H1 (cell line): ENCODE data around the gene KCNJ5. TPM values are rescaled to one million over a fixed set of nuclear protein-coding genes. Genes with fewer than 3 reads are reported as not detected.

Source experiments
- ATF3 ChIP-seq: IDR thresholded peaks from 2 replicates; pipeline ENCODE4 v1.6.1; 2011; ENCODE audit warnings: low read depth, mild to moderate bottlenecking, low read length; ENCODE audit not compliant: insufficient read depth
- BACH1 ChIP-seq: IDR thresholded peaks from 2 replicates; pipeline ENCODE4 v1.6.1; 2012; ENCODE audit warnings: low read length, improper control_type of control experiment
- CBX5 ChIP-seq: fragments of 300-800, 300-1000 bp; sonication (generic); IDR thresholded peaks from 2 replicates; pipeline ENCODE4 v1.7.1; 2016; ENCODE audit warnings: antibody characterized with exemption, low read length, low read depth
- FOSL1 ChIP-seq: IDR thresholded peaks from 2 replicates; pipeline ENCODE4 v1.6.1; 2011; ENCODE audit warnings: mild to moderate bottlenecking, low read depth, low read length, moderate library complexity; ENCODE audit not compliant: insufficient read depth
- MAFK ChIP-seq: IDR thresholded peaks from 2 replicates; pipeline ENCODE4 v1.6.1; 2012; ENCODE audit warnings: low read depth, mild to moderate bottlenecking, improper control_type of control experiment, low read length
- MAX ChIP-seq: IDR thresholded peaks from 2 replicates; pipeline ENCODE4 v1.6.1; 2012; ENCODE audit warnings: inconsistent platforms
- POU5F1 ChIP-seq: IDR thresholded peaks from 2 replicates; pipeline ENCODE4 v1.6.1; 2011; ENCODE audit warnings: low read depth, mild to moderate bottlenecking, low read length, moderate library complexity
- TBP ChIP-seq: IDR thresholded peaks from 2 replicates; pipeline ENCODE4 v1.6.1; 2011; ENCODE audit warnings: low read depth, low read length, improper control_type of control experiment
- polyA plus RNA-seq, 7 experiments: library from polyadenylated mRNA; depleted of rRNA in 3 of 7; stranded (reverse) in 5 of 7; unstranded in 2 of 7; fragments of >200 nt in 5 of 7; fragments of 200-250 nt in 2 of 7; gene quantifications; 1 replicate in 5 of 7; 2 replicates in 1 of 7; 4 replicates in 1 of 7; pipeline versions ENCODE4 v1.2.1 to v1.2.3, GENCODE V29; 2011 to 2013; ENCODE audit warnings: missing spikeins in 2 of 7, mixed read lengths in 2 of 7
- total RNA-seq: library from RNA; stranded (reverse); fragmentation: NEBNext Ultra II Directional; extraction: Animal tissue kit (Norgen Biotek cat#: 25700); gene quantifications from 2 replicates; pipeline ENCODE4 v1.2.1, GENCODE V29; 2021
- TF ChIP-seq, protein P1 (sequence below): fragments of 300-600 bp; sonication (generic); IDR thresholded peaks from 2 replicates; pipeline ENCODE4 v1.7.1; 2012; ENCODE audit warnings: low read length, moderate library complexity, mild to moderate bottlenecking, inconsistent platforms; ENCODE audit not compliant: insufficient replicate concordance

KCNJ5 gene
- total and polyA plus RNA-seq, 2 of the 8 experiments (the other 6 are each of a cell fraction or from before 2014, with no cell fraction given), result 0.05 TPM; not detected in 1

- TF ChIP-seq POU5F1 (no peak), BACH1 (0 out of 2 replicates have a peak, but pooled peaks have one; percentile 25), MAX (no peak), ATF3 (no peak), FOSL1 (no peak), MAFK (no peak), CBX5 (no peak), TBP (no peak)
- TF ChIP-seq, protein P1, sequence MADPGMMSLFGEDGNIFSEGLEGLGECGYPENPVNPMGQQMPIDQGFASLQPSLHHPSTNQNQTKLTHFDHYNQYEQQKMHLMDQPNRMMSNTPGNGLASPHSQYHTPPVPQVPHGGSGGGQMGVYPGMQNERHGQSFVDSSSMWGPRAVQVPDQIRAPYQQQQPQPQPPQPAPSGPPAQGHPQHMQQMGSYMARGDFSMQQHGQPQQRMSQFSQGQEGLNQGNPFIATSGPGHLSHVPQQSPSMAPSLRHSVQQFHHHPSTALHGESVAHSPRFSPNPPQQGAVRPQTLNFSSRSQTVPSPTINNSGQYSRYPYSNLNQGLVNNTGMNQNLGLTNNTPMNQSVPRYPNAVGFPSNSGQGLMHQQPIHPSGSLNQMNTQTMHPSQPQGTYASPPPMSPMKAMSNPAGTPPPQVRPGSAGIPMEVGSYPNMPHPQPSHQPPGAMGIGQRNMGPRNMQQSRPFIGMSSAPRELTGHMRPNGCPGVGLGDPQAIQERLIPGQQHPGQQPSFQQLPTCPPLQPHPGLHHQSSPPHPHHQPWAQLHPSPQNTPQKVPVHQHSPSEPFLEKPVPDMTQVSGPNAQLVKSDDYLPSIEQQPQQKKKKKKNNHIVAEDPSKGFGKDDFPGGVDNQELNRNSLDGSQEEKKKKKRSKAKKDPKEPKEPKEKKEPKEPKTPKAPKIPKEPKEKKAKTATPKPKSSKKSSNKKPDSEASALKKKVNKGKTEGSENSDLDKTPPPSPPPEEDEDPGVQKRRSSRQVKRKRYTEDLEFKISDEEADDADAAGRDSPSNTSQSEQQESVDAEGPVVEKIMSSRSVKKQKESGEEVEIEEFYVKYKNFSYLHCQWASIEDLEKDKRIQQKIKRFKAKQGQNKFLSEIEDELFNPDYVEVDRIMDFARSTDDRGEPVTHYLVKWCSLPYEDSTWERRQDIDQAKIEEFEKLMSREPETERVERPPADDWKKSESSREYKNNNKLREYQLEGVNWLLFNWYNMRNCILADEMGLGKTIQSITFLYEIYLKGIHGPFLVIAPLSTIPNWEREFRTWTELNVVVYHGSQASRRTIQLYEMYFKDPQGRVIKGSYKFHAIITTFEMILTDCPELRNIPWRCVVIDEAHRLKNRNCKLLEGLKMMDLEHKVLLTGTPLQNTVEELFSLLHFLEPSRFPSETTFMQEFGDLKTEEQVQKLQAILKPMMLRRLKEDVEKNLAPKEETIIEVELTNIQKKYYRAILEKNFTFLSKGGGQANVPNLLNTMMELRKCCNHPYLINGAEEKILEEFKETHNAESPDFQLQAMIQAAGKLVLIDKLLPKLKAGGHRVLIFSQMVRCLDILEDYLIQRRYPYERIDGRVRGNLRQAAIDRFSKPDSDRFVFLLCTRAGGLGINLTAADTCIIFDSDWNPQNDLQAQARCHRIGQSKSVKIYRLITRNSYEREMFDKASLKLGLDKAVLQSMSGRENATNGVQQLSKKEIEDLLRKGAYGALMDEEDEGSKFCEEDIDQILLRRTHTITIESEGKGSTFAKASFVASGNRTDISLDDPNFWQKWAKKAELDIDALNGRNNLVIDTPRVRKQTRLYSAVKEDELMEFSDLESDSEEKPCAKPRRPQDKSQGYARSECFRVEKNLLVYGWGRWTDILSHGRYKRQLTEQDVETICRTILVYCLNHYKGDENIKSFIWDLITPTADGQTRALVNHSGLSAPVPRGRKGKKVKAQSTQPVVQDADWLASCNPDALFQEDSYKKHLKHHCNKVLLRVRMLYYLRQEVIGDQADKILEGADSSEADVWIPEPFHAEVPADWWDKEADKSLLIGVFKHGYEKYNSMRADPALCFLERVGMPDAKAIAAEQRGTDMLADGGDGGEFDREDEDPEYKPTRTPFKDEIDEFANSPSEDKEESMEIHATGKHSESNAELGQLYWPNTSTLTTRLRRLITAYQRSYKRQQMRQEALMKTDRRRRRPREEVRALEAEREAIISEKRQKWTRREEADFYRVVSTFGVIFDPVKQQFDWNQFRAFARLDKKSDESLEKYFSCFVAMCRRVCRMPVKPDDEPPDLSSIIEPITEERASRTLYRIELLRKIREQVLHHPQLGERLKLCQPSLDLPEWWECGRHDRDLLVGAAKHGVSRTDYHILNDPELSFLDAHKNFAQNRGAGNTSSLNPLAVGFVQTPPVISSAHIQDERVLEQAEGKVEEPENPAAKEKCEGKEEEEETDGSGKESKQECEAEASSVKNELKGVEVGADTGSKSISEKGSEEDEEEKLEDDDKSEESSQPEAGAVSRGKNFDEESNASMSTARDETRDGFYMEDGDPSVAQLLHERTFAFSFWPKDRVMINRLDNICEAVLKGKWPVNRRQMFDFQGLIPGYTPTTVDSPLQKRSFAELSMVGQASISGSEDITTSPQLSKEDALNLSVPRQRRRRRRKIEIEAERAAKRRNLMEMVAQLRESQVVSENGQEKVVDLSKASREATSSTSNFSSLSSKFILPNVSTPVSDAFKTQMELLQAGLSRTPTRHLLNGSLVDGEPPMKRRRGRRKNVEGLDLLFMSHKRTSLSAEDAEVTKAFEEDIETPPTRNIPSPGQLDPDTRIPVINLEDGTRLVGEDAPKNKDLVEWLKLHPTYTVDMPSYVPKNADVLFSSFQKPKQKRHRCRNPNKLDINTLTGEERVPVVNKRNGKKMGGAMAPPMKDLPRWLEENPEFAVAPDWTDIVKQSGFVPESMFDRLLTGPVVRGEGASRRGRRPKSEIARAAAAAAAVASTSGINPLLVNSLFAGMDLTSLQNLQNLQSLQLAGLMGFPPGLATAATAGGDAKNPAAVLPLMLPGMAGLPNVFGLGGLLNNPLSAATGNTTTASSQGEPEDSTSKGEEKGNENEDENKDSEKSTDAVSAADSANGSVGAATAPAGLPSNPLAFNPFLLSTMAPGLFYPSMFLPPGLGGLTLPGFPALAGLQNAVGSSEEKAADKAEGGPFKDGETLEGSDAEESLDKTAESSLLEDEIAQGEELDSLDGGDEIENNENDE, result no peak
Observed at GRCh38 chr11:128890543-128891368, at the start of gene KCNJ5 (continued).
